GM23338 (cell line): Measurements from ENCODE around the gene ARHGAP10. TPM values are rescaled to one million over a fixed set of nuclear protein-coding genes. Genes with fewer than 3 reads are reported as not detected.

Source experiments
- ATAC-seq: fragments of 200-7000 bp; cut with Tn5 transposase; 3 replicates; pipeline ENCODE4 v1.9.1; 2020
- DNase-seq: peaks from one replicate; pipeline ENCODE4 v3.0.0-alpha.2; 2015; ENCODE audit warnings: low spot score
- H2AFZ ChIP-seq: fragments of 200-600 bp; sonication (generic); 2 replicates; pipeline ENCODE4 v1.8.0; 2016; ENCODE audit warnings: antibody characterized with exemption, mild to moderate bottlenecking, moderate library complexity
- H3F3A ChIP-seq: fragments of 200-600 bp; sonication (generic); replicated peaks from 2 replicates; pipeline ENCODE4 v1.8.0; 2017; ENCODE audit warnings: antibody characterized with exemption, mixed run types, low read depth
- H3K27ac ChIP-seq: fragments of 200-600 bp; sonication (generic); 2 replicates; pipeline ENCODE4 v1.6.1; 2016; ENCODE audit warnings: low read depth
- H3K27me3 ChIP-seq: fragments of 200-600 bp; sonication (generic); 2 replicates; pipeline ENCODE4 v1.8.0; 2016; ENCODE audit warnings: mild to moderate bottlenecking, mixed run types, moderate library complexity; ENCODE audit not compliant: insufficient read depth
- H3K36me3 ChIP-seq: fragments of 200-600 bp; sonication (generic); 2 replicates; pipeline ENCODE4 v1.8.0; 2016; ENCODE audit warnings: mild to moderate bottlenecking; ENCODE audit not compliant: insufficient read depth
- H3K4me1 ChIP-seq: fragments of 200-600 bp; sonication (generic); 2 replicates; pipeline ENCODE4 v1.8.0; 2016; ENCODE audit warnings: mild to moderate bottlenecking, moderate library complexity; ENCODE audit not compliant: insufficient read depth
- H3K4me2 ChIP-seq: fragments of 200-600 bp; sonication (generic); 2 replicates; pipeline ENCODE4 v1.7.1; 2017; ENCODE audit warnings: mixed run types
- H3K4me3 ChIP-seq: fragments of 200-600 bp; sonication (generic); 2 replicates; pipeline ENCODE4 v1.6.1; 2016; ENCODE audit warnings: mixed run types
- H3K79me2 ChIP-seq: fragments of 200-600 bp; sonication (generic); replicated peaks from 2 replicates; pipeline ENCODE4 v1.8.0; 2017; ENCODE audit warnings: mild to moderate bottlenecking; ENCODE audit not compliant: insufficient read depth
- H3K9me2 ChIP-seq: fragments of 200-600 bp; sonication (generic); 2 replicates; pipeline ENCODE4 v1.8.0; 2017; ENCODE audit not compliant: insufficient read depth
- H4K20me1 ChIP-seq: fragments of 200-600 bp; sonication (generic); replicated peaks from 2 replicates; pipeline ENCODE4 v1.8.0; 2017; ENCODE audit warnings: mild to moderate bottlenecking; ENCODE audit not compliant: insufficient read depth
- H3K27ac Mint-ChIP-seq: 2 replicates; pipeline ENCODE4 v1.8.0; 2020; ENCODE audit warnings: inconsistent platforms, mild to moderate bottlenecking, moderate library complexity, mixed read lengths
- H3K27me3 Mint-ChIP-seq: 3 replicates; pipeline ENCODE4 v1.8.0; 2022; ENCODE audit warnings: low read depth, mild to moderate bottlenecking, moderate library complexity, mixed read lengths, inconsistent platforms; ENCODE audit not compliant: insufficient read depth, poor library complexity
- H3K36me3 Mint-ChIP-seq: 3 replicates; pipeline ENCODE4 v1.8.0; 2021; ENCODE audit warnings: low read depth, mild to moderate bottlenecking, inconsistent platforms, moderate library complexity, mixed read lengths
- H3K4me1 Mint-ChIP-seq: 3 replicates; pipeline ENCODE4 v1.8.0; 2020; ENCODE audit warnings: mild to moderate bottlenecking, inconsistent platforms, mixed read lengths
- H3K4me3 Mint-ChIP-seq: 3 replicates; pipeline ENCODE4 v1.8.0; 2021; ENCODE audit warnings: moderate library complexity, mild to moderate bottlenecking, inconsistent platforms, mixed read lengths
- H3K9me3 Mint-ChIP-seq: 3 replicates; pipeline ENCODE4 v1.8.0; 2020; ENCODE audit warnings: moderate library complexity, mild to moderate bottlenecking, inconsistent platforms, mixed read lengths
- JUNB ChIP-seq: IDR thresholded peaks from one replicate; pipeline ENCODE4 v1.6.1; 2016; ENCODE audit warnings: antibody characterized with exemption; ENCODE audit not compliant: unreplicated experiment
- NANOG ChIP-seq: IDR thresholded peaks from 2 replicates; pipeline ENCODE4 v1.6.1; 2016; ENCODE audit warnings: antibody characterized with exemption, borderline replicate concordance
- STAT1 ChIP-seq: IDR thresholded peaks from one replicate; pipeline ENCODE4 v1.6.1; 2016; ENCODE audit warnings: antibody characterized with exemption; ENCODE audit not compliant: unreplicated experiment
- ZNF114 ChIP-seq: fragments of 250-450 bp; sonication (Bioruptor Pico); IDR thresholded peaks from 2 replicates; pipeline ENCODE4 v1.5.0; 2020; ENCODE audit warnings: mild to moderate bottlenecking, moderate library complexity
- ZNF331 ChIP-seq: fragments of 250-450 bp; sonication (Bioruptor Pico); IDR thresholded peaks from 2 replicates; pipeline ENCODE4 v1.5.0; 2020; ENCODE audit warnings: low read depth, mild to moderate bottlenecking, moderate library complexity
- polyA plus RNA-seq: library from polyadenylated mRNA; unstranded; fragments of >200 nt; fragmentation: Nextera tagmentation; extraction: Ambion mirVana; gene quantifications from 2 replicates; pipeline ENCODE4 v1.2.1, GENCODE V29; 2016
- total RNA-seq: library from RNA; depleted of rRNA; stranded (reverse); fragments of >200 nt; shearing (Covaris generic); gene quantifications from 2 replicates; pipeline ENCODE4 v1.2.3, GENCODE V29; 2014
- TF ChIP-seq, protein P1 (sequence below): IDR thresholded peaks from 2 replicates; pipeline ENCODE4 v1.6.1; 2016; ENCODE audit warnings: antibody characterized with exemption
- TF ChIP-seq, protein P2 (sequence below): IDR thresholded peaks from one replicate; pipeline ENCODE4 v1.6.1; 2018; ENCODE audit warnings: antibody characterized with exemption; ENCODE audit not compliant: unreplicated experiment
- TF ChIP-seq, protein P3 (sequence below): fragments of 250-450 bp; sonication (Bioruptor Pico); IDR thresholded peaks from 2 replicates; pipeline ENCODE4 v1.5.0; 2020; ENCODE audit warnings: mild to moderate bottlenecking, moderate library complexity

Gene ARHGAP10
- total and polyA plus RNA-seq, 2 experiments from 2014 or later: 5.1 to 6.3 TPM

DNA sequence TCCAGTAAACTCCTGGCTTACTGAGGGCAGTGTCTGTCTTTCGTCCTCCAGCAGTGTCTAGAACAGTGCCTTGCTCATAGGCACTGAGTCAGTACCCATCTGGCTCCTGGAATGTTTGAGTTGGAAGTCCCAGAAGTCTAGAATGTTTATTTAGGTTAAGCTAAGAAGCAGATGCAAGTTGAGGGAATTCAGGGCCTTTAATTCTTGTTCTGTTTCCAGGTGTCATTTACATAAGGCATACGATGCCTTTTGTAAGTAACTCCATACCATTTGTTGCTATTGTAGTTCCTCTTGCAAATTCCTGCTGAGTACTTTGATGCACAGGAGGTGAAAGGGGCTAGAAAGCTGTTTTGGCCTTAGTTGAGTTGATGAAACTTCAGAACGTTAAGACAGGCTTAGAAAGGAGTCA lies 22.2 kb downstream of the ARHGAP10 start:
- TF ChIP-seq, protein P1, sequence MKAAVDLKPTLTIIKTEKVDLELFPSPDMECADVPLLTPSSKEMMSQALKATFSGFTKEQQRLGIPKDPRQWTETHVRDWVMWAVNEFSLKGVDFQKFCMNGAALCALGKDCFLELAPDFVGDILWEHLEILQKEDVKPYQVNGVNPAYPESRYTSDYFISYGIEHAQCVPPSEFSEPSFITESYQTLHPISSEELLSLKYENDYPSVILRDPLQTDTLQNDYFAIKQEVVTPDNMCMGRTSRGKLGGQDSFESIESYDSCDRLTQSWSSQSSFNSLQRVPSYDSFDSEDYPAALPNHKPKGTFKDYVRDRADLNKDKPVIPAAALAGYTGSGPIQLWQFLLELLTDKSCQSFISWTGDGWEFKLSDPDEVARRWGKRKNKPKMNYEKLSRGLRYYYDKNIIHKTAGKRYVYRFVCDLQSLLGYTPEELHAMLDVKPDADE: no peak
- TF ChIP-seq ZNF114 (no peak), ZNF331 (CRISPR knock-in tag) (no peak), NANOG (peak; percentile 51; the same call in 1 of the 2 replicates), STAT1 (no peak), JUNB (no peak)
- TF ChIP-seq, protein P2, sequence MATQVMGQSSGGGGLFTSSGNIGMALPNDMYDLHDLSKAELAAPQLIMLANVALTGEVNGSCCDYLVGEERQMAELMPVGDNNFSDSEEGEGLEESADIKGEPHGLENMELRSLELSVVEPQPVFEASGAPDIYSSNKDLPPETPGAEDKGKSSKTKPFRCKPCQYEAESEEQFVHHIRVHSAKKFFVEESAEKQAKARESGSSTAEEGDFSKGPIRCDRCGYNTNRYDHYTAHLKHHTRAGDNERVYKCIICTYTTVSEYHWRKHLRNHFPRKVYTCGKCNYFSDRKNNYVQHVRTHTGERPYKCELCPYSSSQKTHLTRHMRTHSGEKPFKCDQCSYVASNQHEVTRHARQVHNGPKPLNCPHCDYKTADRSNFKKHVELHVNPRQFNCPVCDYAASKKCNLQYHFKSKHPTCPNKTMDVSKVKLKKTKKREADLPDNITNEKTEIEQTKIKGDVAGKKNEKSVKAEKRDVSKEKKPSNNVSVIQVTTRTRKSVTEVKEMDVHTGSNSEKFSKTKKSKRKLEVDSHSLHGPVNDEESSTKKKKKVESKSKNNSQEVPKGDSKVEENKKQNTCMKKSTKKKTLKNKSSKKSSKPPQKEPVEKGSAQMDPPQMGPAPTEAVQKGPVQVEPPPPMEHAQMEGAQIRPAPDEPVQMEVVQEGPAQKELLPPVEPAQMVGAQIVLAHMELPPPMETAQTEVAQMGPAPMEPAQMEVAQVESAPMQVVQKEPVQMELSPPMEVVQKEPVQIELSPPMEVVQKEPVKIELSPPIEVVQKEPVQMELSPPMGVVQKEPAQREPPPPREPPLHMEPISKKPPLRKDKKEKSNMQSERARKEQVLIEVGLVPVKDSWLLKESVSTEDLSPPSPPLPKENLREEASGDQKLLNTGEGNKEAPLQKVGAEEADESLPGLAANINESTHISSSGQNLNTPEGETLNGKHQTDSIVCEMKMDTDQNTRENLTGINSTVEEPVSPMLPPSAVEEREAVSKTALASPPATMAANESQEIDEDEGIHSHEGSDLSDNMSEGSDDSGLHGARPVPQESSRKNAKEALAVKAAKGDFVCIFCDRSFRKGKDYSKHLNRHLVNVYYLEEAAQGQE: no peak
- TF ChIP-seq, protein P3, sequence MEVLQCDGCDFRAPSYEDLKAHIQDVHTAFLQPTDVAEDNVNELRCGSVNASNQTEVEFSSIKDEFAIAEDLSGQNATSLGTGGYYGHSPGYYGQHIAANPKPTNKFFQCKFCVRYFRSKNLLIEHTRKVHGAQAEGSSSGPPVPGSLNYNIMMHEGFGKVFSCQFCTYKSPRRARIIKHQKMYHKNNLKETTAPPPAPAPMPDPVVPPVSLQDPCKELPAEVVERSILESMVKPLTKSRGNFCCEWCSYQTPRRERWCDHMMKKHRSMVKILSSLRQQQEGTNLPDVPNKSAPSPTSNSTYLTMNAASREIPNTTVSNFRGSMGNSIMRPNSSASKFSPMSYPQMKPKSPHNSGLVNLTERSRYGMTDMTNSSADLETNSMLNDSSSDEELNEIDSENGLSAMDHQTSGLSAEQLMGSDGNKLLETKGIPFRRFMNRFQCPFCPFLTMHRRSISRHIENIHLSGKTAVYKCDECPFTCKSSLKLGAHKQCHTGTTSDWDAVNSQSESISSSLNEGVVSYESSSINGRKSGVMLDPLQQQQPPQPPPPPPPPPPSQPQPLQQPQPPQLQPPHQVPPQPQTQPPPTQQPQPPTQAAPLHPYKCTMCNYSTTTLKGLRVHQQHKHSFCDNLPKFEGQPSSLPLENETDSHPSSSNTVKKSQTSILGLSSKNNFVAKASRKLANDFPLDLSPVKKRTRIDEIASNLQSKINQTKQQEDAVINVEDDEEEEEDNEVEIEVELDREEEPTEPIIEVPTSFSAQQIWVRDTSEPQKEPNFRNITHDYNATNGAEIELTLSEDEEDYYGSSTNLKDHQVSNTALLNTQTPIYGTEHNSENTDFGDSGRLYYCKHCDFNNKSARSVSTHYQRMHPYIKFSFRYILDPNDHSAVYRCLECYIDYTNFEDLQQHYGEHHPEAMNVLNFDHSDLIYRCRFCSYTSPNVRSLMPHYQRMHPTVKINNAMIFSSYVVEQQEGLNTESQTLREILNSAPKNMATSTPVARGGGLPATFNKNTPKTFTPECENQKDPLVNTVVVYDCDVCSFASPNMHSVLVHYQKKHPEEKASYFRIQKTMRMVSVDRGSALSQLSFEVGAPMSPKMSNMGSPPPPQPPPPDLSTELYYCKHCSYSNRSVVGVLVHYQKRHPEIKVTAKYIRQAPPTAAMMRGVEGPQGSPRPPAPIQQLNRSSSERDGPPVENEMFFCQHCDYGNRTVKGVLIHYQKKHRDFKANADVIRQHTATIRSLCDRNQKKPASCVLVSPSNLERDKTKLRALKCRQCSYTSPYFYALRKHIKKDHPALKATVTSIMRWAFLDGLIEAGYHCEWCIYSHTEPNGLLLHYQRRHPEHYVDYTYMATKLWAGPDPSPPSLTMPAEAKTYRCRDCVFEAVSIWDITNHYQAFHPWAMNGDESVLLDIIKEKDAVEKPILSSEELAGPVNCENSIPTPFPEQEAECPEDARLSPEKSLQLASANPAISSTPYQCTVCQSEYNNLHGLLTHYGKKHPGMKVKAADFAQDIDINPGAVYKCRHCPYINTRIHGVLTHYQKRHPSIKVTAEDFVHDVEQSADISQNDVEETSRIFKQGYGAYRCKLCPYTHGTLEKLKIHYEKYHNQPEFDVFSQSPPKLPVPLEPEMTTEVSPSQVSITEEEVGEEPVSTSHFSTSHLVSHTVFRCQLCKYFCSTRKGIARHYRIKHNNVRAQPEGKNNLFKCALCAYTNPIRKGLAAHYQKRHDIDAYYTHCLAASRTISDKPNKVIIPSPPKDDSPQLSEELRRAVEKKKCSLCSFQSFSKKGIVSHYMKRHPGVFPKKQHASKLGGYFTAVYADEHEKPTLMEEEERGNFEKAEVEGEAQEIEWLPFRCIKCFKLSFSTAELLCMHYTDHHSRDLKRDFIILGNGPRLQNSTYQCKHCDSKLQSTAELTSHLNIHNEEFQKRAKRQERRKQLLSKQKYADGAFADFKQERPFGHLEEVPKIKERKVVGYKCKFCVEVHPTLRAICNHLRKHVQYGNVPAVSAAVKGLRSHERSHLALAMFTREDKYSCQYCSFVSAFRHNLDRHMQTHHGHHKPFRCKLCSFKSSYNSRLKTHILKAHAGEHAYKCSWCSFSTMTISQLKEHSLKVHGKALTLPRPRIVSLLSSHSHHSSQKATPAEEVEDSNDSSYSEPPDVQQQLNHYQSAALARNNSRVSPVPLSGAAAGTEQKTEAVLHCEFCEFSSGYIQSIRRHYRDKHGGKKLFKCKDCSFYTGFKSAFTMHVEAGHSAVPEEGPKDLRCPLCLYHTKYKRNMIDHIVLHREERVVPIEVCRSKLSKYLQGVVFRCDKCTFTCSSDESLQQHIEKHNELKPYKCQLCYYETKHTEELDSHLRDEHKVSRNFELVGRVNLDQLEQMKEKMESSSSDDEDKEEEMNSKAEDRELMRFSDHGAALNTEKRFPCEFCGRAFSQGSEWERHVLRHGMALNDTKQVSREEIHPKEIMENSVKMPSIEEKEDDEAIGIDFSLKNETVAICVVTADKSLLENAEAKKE: peak; percentile 27; the same call in 1 of the 2 replicates
- H3K27me3 ChIP-seq: no peaks in the 10 kb centered on the region
- peaks cover 27% of the 10 kb centered on the region for H3K4me1 ChIP-seq
- DNase-seq (peak; percentile 51), ATAC-seq (peak; percentile 79)
- no peaks in the 10 kb centered on the region for H3F3A ChIP-seq
- H4K20me1 ChIP-seq: no peaks in the 10 kb centered on the region
- H3K9me2 ChIP-seq: no peaks in the 10 kb centered on the region
- H3K4me3 ChIP-seq: no peak overlapping the region
- Mint-ChIP-seq H3K27ac (peak overlapping the region; percentile 76), H3K9me3 (no peaks in the 10 kb centered on the region), H3K27me3 (no peaks in the 10 kb centered on the region), H3K4me1 (peaks cover 21% of the 10 kb centered on the region), H3K36me3 (no peaks in the 10 kb centered on the region), H3K4me3 (no peak overlapping the region)
- H3K4me2 ChIP-seq: peak overlapping the region; percentile 22
- H2AFZ ChIP-seq: no peak overlapping the region
- peaks cover 3% of the 10 kb centered on the region; the same call in 1 of the 2 replicates for H3K79me2 ChIP-seq
- H3K27ac ChIP-seq: peak overlapping the region; percentile 62; the same call in 1 of the 2 replicates
- no peaks in the 10 kb centered on the region for H3K36me3 ChIP-seq
